ENCODE results near the gene GKN1.

The GKN1 gene

GRCh38 chr2:69001879-69002278 lies 27.4 kb downstream of the GKN1 start:
- no peak for ATAC-seq (replicated peaks)
- no peak for DNase-seq
- H3K9me3 Mint-ChIP-seq = no peaks in the 10 kb centered on the region
- no peaks in the 10 kb centered on the region for H3K36me3 Mint-ChIP-seq (ENCODE audit: insufficient read depth)
- H3K4me1 Mint-ChIP-seq (ENCODE audit: low read depth in 2 of 2) = no peaks in the 10 kb centered on the region
- no peak overlapping the region for H3K4me3 Mint-ChIP-seq
- H3K27me3 Mint-ChIP-seq = peaks cover 67 to 68% of the 10 kb centered on the region in 2 donors
- H3K27ac Mint-ChIP-seq = no peak overlapping the region

GRCh38 chr2:69003731-69004130 lies 29.3 kb downstream of the GKN1 start:
- ATAC-seq (replicated peaks) (no peak), DNase-seq (no peak)
- H3K27me3 Mint-ChIP-seq = peaks cover 58 to 63% of the 10 kb centered on the region in 2 donors
- H3K27ac Mint-ChIP-seq = no peak overlapping the region
- H3K4me3 Mint-ChIP-seq = no peak overlapping the region
- H3K4me1 Mint-ChIP-seq (ENCODE audit: low read depth in 2 of 2) = no peaks in the 10 kb centered on the region
- no peaks in the 10 kb centered on the region for H3K36me3 Mint-ChIP-seq (ENCODE audit: insufficient read depth)
- H3K9me3 Mint-ChIP-seq = no peaks in the 10 kb centered on the region

GRCh38 chr2:69007169-69007568 lies 32.7 kb downstream of the GKN1 start:
- Mint-ChIP-seq H3K27ac (no peak overlapping the region), H3K4me3 (no peak overlapping the region), H3K9me3 (no peaks in the 10 kb centered on the region), H3K27me3 (peaks cover 40 to 46% of the 10 kb centered on the region in 2 donors), H3K36me3 (ENCODE audit: insufficient read depth) (no peaks in the 10 kb centered on the region), H3K4me1 (ENCODE audit: low read depth in 2 of 2) (no peaks in the 10 kb centered on the region)
- DNase-seq = no peak
- ATAC-seq (replicated peaks) = no peak

DNA sequence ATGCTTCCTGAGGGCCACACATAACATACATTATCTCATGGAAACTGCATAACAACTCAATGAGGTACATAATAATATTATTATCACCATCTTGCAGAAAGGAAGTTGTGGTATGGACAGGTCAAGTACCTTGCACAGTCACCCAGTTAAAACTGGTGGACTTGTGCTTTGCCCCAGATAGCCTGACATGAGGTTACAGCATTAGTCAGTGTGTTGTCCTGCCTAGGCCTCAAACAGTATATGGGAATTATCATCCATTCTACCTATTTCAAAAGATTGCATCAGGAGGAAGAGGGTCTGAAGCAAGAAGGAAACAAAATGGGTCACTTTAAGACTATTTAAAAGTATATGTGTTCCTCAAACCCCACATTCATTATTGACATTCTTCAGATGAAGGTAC lies 33.2 kb downstream of the GKN1 start:
- Mint-ChIP-seq H3K27me3 (peaks cover 39 to 46% of the 10 kb centered on the region in 2 donors), H3K27ac (no peak overlapping the region), H3K4me1 (ENCODE audit: low read depth in 2 of 2) (peaks cover 2 to 3% of the 10 kb centered on the region in 2 donors), H3K36me3 (ENCODE audit: insufficient read depth) (no peaks in the 10 kb centered on the region), H3K4me3 (no peak overlapping the region), H3K9me3 (no peaks in the 10 kb centered on the region)
- no peak for DNase-seq
- no peak for ATAC-seq (replicated peaks)

- H3K36me3 Mint-ChIP-seq (ENCODE audit: insufficient read depth) = peaks cover 3% of the 10 kb centered on the region
- DNase-seq = no peak
- ATAC-seq (replicated peaks) = no peak
- no peak overlapping the region for H3K27ac Mint-ChIP-seq
- no peak overlapping the region for H3K4me3 Mint-ChIP-seq
- H3K4me1 Mint-ChIP-seq (ENCODE audit: low read depth in 2 of 2) = peaks cover 8 to 11% of the 10 kb centered on the region in 2 donors
- H3K9me3 Mint-ChIP-seq = no peaks in the 10 kb centered on the region
- peaks cover 47 to 53% of the 10 kb centered on the region in 2 donors for H3K27me3 Mint-ChIP-seq
Measured at GRCh38 chr2:69010437-69011194, 36.2 kb downstream of the GKN1 start.

- H3K27ac Mint-ChIP-seq = no peak overlapping the region
- DNase-seq (no peak), ATAC-seq (replicated peaks) (no peak)
- H3K4me3 Mint-ChIP-seq = no peak overlapping the region
- H3K36me3 Mint-ChIP-seq (ENCODE audit: insufficient read depth) = peaks cover 3% of the 10 kb centered on the region
- peaks cover 8 to 11% of the 10 kb centered on the region in 2 donors for H3K4me1 Mint-ChIP-seq (ENCODE audit: low read depth in 2 of 2)
- H3K27me3 Mint-ChIP-seq = peaks cover 37 to 44% of the 10 kb centered on the region in 2 donors
- H3K9me3 Mint-ChIP-seq = no peaks in the 10 kb centered on the region
Measured at GRCh38 chr2:69011611-69012157, 37.2 kb downstream of the GKN1 start.

- no peaks in the 10 kb centered on the region for H3K9me3 Mint-ChIP-seq
- H3K27ac Mint-ChIP-seq = no peak overlapping the region
- H3K36me3 Mint-ChIP-seq (ENCODE audit: insufficient read depth) = peaks cover 3% of the 10 kb centered on the region
- DNase-seq (peak; percentile 32 to 57 (median 34)), ATAC-seq (replicated peaks) (peak; percentile 52)
- H3K4me3 Mint-ChIP-seq = peak overlapping the region; percentile 79 to 86
- H3K4me1 Mint-ChIP-seq (ENCODE audit: low read depth in 2 of 2) = peaks cover 8 to 11% of the 10 kb centered on the region in 2 donors
- peaks cover 45 to 53% of the 10 kb centered on the region in 2 donors for H3K27me3 Mint-ChIP-seq
Measured at GRCh38 chr2:69012310-69013141, 38.1 kb downstream of the GKN1 start.

- Mint-ChIP-seq H3K27me3 (peaks cover 53 to 60% of the 10 kb centered on the region in 2 donors), H3K9me3 (no peaks in the 10 kb centered on the region), H3K27ac (no peak within 1 kb of the TSS), H3K4me3 (peak within 1 kb of the TSS; percentile 79 to 86), H3K4me1 (ENCODE audit: low read depth in 2 of 2) (peaks cover 8 to 11% of the 10 kb centered on the region in 2 donors), H3K36me3 (ENCODE audit: insufficient read depth) (peaks cover 3% of the 10 kb centered on the region)
- ATAC-seq (replicated peaks) = peak; percentile 58
- peak in 1 of 3 experiments; percentile 6 for DNase-seq
Measured at GRCh38 chr2:69013142-69013839, 38.9 kb downstream of the GKN1 start, which contains the start of gene ANTXR1. TSS of gene ANTXR1 (plus strand) at chr2:69013179. CDS start at chr2:69013500, 321 bp downstream.

DNA sequence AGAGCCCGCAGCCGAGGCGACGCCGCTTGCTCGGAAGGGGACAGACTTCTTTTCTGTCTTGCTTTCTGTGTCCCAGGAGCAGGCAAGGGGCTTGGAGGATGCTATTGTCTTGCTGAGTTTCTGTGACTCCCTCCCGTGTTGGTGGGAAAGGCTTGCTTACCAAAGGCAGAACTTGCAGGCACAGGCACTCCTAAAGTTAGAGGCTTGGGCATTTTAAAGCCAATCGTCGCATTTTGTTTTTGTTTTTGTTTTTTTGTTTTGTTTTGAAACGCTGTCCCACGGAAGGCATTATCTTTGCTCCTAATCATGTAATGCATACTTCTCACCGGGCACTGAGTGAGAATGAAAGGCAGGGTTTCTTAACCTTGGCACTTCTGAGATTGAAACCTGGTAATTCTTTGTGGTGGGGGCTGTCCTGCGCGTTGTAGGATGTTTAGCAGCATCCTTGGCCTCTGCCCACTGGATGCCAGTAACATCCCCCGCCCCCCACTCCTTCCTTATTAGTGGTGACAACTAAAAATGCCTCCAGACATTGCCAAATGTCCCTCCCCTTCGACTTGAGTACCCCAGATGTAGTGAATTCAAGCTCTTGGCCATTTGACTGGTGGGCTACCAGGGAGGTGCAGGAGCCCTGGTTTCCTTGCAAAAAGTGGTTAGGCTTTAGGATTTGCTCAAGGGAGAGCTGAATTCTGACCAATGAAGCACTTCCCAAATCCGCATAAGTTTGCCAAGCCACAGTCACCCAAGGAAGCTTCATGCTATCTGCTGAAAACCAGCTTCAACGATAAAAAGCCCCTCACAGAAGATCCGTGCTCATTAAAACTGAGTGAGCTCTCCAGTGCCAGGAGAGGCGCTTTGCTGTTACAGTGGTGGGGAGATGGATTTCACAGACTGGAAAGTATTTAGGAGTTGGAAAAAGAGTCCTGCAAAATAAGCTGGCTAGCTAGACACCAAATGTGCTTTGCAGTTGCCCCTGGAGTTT lies 39.7 kb downstream of the GKN1 start:
- no peak overlapping the region for H3K27ac Mint-ChIP-seq
- peaks cover 60 to 67% of the 10 kb centered on the region in 2 donors for H3K27me3 Mint-ChIP-seq
- no peaks in the 10 kb centered on the region for H3K9me3 Mint-ChIP-seq
- H3K4me1 Mint-ChIP-seq (ENCODE audit: low read depth in 2 of 2) = peaks cover 8 to 11% of the 10 kb centered on the region in 2 donors
- DNase-seq = no peak
- ATAC-seq (replicated peaks) = no peak
- H3K36me3 Mint-ChIP-seq (ENCODE audit: insufficient read depth) = peaks cover 3% of the 10 kb centered on the region
- H3K4me3 Mint-ChIP-seq = peak overlapping the region; percentile 79 to 86

DNA sequence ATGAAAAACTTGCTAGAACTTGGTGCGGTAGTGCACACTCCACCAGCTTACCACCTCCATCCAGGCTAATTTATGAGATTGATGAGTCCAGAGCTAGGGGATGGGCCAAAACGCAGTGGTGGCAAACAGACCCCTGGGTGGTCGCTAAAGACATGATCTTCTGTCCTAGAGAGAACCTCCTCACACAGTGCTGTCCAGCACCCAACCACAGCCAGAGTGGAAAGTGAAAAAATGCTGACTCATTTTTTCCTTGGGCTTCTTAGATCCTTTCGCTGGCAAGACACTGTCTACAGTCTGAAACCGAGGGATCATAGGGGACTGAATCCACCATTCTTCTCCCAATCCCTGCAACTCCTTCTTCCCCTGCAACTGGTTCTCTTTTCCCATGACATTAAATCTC lies 42.6 kb downstream of the GKN1 start:
- Mint-ChIP-seq H3K27me3 (peaks cover 63 to 69% of the 10 kb centered on the region in 2 donors), H3K27ac (no peak overlapping the region), H3K4me1 (ENCODE audit: low read depth in 2 of 2) (peaks cover 8 to 11% of the 10 kb centered on the region in 2 donors), H3K4me3 (no peak overlapping the region), H3K9me3 (no peaks in the 10 kb centered on the region), H3K36me3 (ENCODE audit: insufficient read depth) (peaks cover 3% of the 10 kb centered on the region)
- no peak for ATAC-seq (replicated peaks)
- DNase-seq = no peak

DNA sequence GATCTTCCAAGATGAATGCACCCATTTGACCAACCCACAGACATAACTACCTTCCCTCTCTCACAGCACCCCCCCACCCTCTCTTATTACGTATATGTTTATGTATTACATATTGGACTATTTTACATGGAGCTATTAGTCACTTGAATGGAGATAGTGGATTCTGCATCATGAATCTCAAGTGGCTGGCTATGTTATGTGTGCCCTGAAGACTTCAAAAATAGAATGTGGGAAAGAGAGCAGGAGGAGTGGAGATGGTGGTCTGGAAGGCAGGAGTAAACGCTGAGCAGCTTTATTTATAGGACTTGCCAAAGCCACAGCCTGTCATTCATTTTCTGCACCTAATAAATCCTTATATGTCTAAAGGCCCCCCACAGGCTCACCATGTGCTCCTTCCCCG lies 43.4 kb downstream of the GKN1 start:
- Mint-ChIP-seq H3K27me3 (peaks cover 56 to 62% of the 10 kb centered on the region in 2 donors), H3K36me3 (ENCODE audit: insufficient read depth) (peaks cover 3% of the 10 kb centered on the region), H3K9me3 (no peaks in the 10 kb centered on the region), H3K27ac (no peak overlapping the region), H3K4me3 (no peak overlapping the region), H3K4me1 (ENCODE audit: low read depth in 2 of 2) (peaks cover 4 to 5% of the 10 kb centered on the region in 2 donors)
- ATAC-seq (replicated peaks) (no peak), DNase-seq (no peak)

- ATAC-seq (replicated peaks) (no peak), DNase-seq (no peak)
- Mint-ChIP-seq H3K27ac (no peak overlapping the region), H3K4me3 (no peak overlapping the region), H3K9me3 (no peaks in the 10 kb centered on the region), H3K36me3 (ENCODE audit: insufficient read depth) (no peaks in the 10 kb centered on the region), H3K27me3 (peaks cover 51 to 54% of the 10 kb centered on the region in 2 donors), H3K4me1 (ENCODE audit: low read depth in 2 of 2) (no peaks in the 10 kb centered on the region)
Measured at GRCh38 chr2:69018678-69019095, 44.3 kb downstream of the GKN1 start.
